HepG2 (cell line): ENCODE measurements around the gene TASOR2. TPM values are rescaled to one million over a fixed set of nuclear protein-coding genes. Genes with fewer than 3 reads are reported as not detected.

Experiments used
- DBP ChIP-seq: sonication (generic); formaldehyde crosslinking; IDR thresholded peaks from 2 replicates; pipeline ENCODE4 v1.4.0; 2020; ENCODE audit warnings: missing genetic modification reagents; ENCODE audit errors: not compliant biosample characterization
- HDAC1 ChIP-seq: sonication (generic); formaldehyde crosslinking; IDR thresholded peaks from 2 replicates; pipeline ENCODE4 v1.5.1; 2020; ENCODE audit warnings: mild to moderate bottlenecking, missing genetic modification reagents
- KAT2B ChIP-seq: fragments of 150-350 bp; IDR thresholded peaks from 2 replicates; pipeline ENCODE4 v1.6.1; 2014; ENCODE audit warnings: low read depth, low read length, borderline replicate concordance
- KLF6 ChIP-seq: IDR thresholded peaks from 2 replicates; pipeline ENCODE4 v1.8.0; 2016; ENCODE audit warnings: missing biosample characterization, missing genetic modification reagents
- MED13 ChIP-seq: sonication (generic); formaldehyde crosslinking; IDR thresholded peaks from 2 replicates; pipeline ENCODE4 v1.5.0; 2020; ENCODE audit warnings: missing genetic modification reagents
- NR3C1 ChIP-seq: sonication (generic); formaldehyde crosslinking; IDR thresholded peaks from 2 replicates; pipeline ENCODE4 v1.4.0; 2020; ENCODE audit warnings: missing genetic modification reagents
- ZBTB26 ChIP-seq: IDR thresholded peaks from 2 replicates; pipeline ENCODE4 v1.6.1; 2016; ENCODE audit warnings: missing compliant biosample characterization, missing genetic modification reagents, borderline replicate concordance
- ZNF253 ChIP-seq: sonication (generic); formaldehyde crosslinking; IDR thresholded peaks from 2 replicates; pipeline ENCODE4 v1.8.0; 2022; ENCODE audit warnings: mild to moderate bottlenecking, missing genetic modification reagents, borderline replicate concordance
- ZNF280D ChIP-seq: sonication (generic); formaldehyde crosslinking; IDR thresholded peaks from 2 replicates; pipeline ENCODE4 v1.5.1; 2020; ENCODE audit warnings: mild to moderate bottlenecking, missing genetic modification reagents
- ZNF30 ChIP-seq: sonication (generic); formaldehyde crosslinking; IDR thresholded peaks from 2 replicates; pipeline ENCODE4 v1.5.0; 2020; ENCODE audit warnings: mild to moderate bottlenecking, missing genetic modification reagents
- ZNF720 ChIP-seq: sonication (generic); formaldehyde crosslinking; IDR thresholded peaks from 2 replicates; pipeline ENCODE4 v1.4.0; 2020; ENCODE audit warnings: missing genetic modification reagents
- ZNF891 ChIP-seq: sonication (generic); formaldehyde crosslinking; IDR thresholded peaks from 2 replicates; pipeline ENCODE4 v1.5.0; 2020; ENCODE audit warnings: mild to moderate bottlenecking, missing genetic modification reagents
- polyA plus RNA-seq, 8 experiments: library from polyadenylated mRNA; depleted of rRNA in 3 of 8; stranded (reverse) in 7 of 8; unstranded in 1 of 8; fragments of >200 nt; fragmentation: Illumina TruSeq in 4 of 8; extraction: Trizol in 4 of 8; gene quantifications; 2 replicates each; pipeline versions ENCODE4 v1.2.1 to v1.2.3, GENCODE V29; 2011 to 2016; ENCODE audit warnings: low read depth in 4 of 8, missing spikeins in 1 of 8, mixed read lengths in 1 of 8; ENCODE audit not compliant: insufficient read depth in 1 of 8
- total RNA-seq, 5 experiments: library from RNA; depleted of rRNA; stranded (reverse); fragments of >200 nt; fragmentation: Illumina TruSeq; extraction: Trizol; gene quantifications; 2 replicates each; pipeline ENCODE4 v1.2.3, GENCODE V29; 2016; ENCODE audit warnings: low read depth in 1 of 5

TASOR2 gene
- total and polyA plus RNA-seq, 2 of the 13 experiments (the other 11 are each of a cell fraction or from before 2014, with no cell fraction given): 24.2 to 55.3 TPM

- TF ChIP-seq ZBTB26 (CRISPR knock-in tag): peak; percentile 17; the same call in 1 of the 2 replicates
- no peak for TF ChIP-seq ZNF253 (CRISPR knock-in tag)
- TF ChIP-seq NR3C1 (CRISPR knock-in tag): no peak
- no peak for TF ChIP-seq KAT2B
- TF ChIP-seq ZNF720 (CRISPR knock-in tag): no peak
- no peak for TF ChIP-seq ZNF30 (CRISPR knock-in tag)
- no peak for TF ChIP-seq DBP (CRISPR knock-in tag)
- no peak for TF ChIP-seq KLF6
- no peak for TF ChIP-seq ZNF280D
- TF ChIP-seq ZNF891 (CRISPR knock-in tag): no peak
- TF ChIP-seq MED13 (CRISPR knock-in tag): no peak; the same call in 1 of the 2 replicates
- TF ChIP-seq HDAC1 (CRISPR knock-in tag): peak; percentile 28
Observed at GRCh38 chr10:5666841-5667630, 17.6 kb upstream of the TASOR2 start (continued).
